ENCODE results near the gene SIDT2. TPM values are rescaled to one million over a fixed set of nuclear protein-coding genes. Genes with fewer than 3 reads are reported as not detected.

The SIDT2 gene
- total RNA-seq, 4 donors from 2014 or later: 72.6 to 132 (median 125) TPM

GRCh38 chr11:117187799-117188481 is 9.4 kb downstream of the SIDT2 start:
- peak overlapping the region in 3 of 4 donors; percentile 38 to 68 (median 64) for H3K27ac ChIP-seq
- no peak overlapping the region for H3K4me3 ChIP-seq
- no peaks in the 10 kb centered on the region for H3K9me3 ChIP-seq
- H3K4me1 ChIP-seq: peaks cover 0 to 22% (median 3%) of the 10 kb centered on the region in 4 donors
- DNase-seq (ENCODE audit: low spot score in 2 of 2): peak in 1 of 2 donors; percentile 11
- TF ChIP-seq EP300 (IDR thresholded peaks at IDR 0.05) (no peak), CTCF (IDR thresholded peaks at IDR 0.05) (no peak), POLR2A (IDR thresholded peaks at IDR 0.05) (no peak)
- H3K36me3 ChIP-seq: peaks cover 2 to 99% (median 20%) of the 10 kb centered on the region in 3 donors
- H3K27me3 ChIP-seq: no peaks in the 10 kb centered on the region
- WGBS, 2 donors: 85 to 88% methylated on average over 16 of the region's 16 CpGs

- no peak for TF ChIP-seq CTCF (IDR thresholded peaks at IDR 0.05)
- peak in 1 of 2 donors; percentile 25 for TF ChIP-seq EP300 (IDR thresholded peaks at IDR 0.05)
- Histone ChIP-seq H3K9me3 (no peaks in the 10 kb centered on the region), H3K36me3 (peaks cover 2 to 99% (median 24%) of the 10 kb centered on the region in 3 donors), H3K4me1 (peaks cover 0 to 22% (median 3%) of the 10 kb centered on the region in 4 donors), H3K4me3 (no peak overlapping the region), H3K27me3 (no peaks in the 10 kb centered on the region), H3K27ac (peak overlapping the region in 2 of 4 donors; percentile 40 to 68)
- 81 to 85% methylated on average over 15 to 16 of the region's 20 CpGs for WGBS, 2 donors
- DNase-seq (ENCODE audit: low spot score in 2 of 2): no peak
Observed at GRCh38 chr11:117188620-117189081, 10.1 kb downstream of the SIDT2 start.

- DNase-seq (ENCODE audit: low spot score in 2 of 2): no peak
- WGBS, 2 donors: 87 to 95% methylated on average over 15 to 17 of the region's 22 CpGs
- Histone ChIP-seq H3K4me1 (peaks cover 0 to 22% (median 3%) of the 10 kb centered on the region in 4 donors), H3K27me3 (no peaks in the 10 kb centered on the region), H3K9me3 (no peaks in the 10 kb centered on the region), H3K36me3 (peaks cover 0 to 99% (median 31%) of the 10 kb centered on the region in 3 donors), H3K27ac (peak overlapping the region in 2 of 4 donors; percentile 46 to 68), H3K4me3 (no peak overlapping the region)
- TF ChIP-seq POLR2A (IDR thresholded peaks at IDR 0.05): no peak
- no peak for TF ChIP-seq CTCF (IDR thresholded peaks at IDR 0.05)
- peak in 1 of 2 donors; percentile 27 for TF ChIP-seq EP300 (IDR thresholded peaks at IDR 0.05)
Observed at GRCh38 chr11:117189191-117189940, 10.8 kb downstream of the SIDT2 start.

GRCh38 chr11:117189941-117190544 is 11.5 kb downstream of the SIDT2 start:
- no peaks in the 10 kb centered on the region for H3K9me3 ChIP-seq
- no peak overlapping the region for H3K4me3 ChIP-seq
- peaks cover 0 to 95% (median 32%) of the 10 kb centered on the region in 3 donors for H3K36me3 ChIP-seq
- peak overlapping the region in 2 of 4 donors; percentile 20 to 46 for H3K27ac ChIP-seq
- no peaks in the 10 kb centered on the region for H3K27me3 ChIP-seq
- no peak for TF ChIP-seq CTCF (IDR thresholded peaks at IDR 0.05)
- no peak for TF ChIP-seq POLR2A (IDR thresholded peaks at IDR 0.05)
- no peak for TF ChIP-seq EP300 (IDR thresholded peaks at IDR 0.05)
- 76 to 88% methylated on average over 6 to 8 of the region's 8 CpGs for WGBS, 2 donors
- H3K4me1 ChIP-seq: peaks cover 0 to 22% (median 3%) of the 10 kb centered on the region in 4 donors
- DNase-seq (ENCODE audit: low spot score in 2 of 2): no peak

Data from tibial nerve (tissue), 4 donors.